NK-92 (cell line): ENCODE measurements around the gene KRTAP10-9.
"Not testable (repeated sequence)": the region's sequence is repeated elsewhere in the genome, so short reads cannot be mapped to it uniquely, and the experiment has no call there.

Experiments
- DNase-seq: peaks from one replicate; lab custom pipeline; 2025; ENCODE audit not compliant: unreplicated experiment; lab: John Stamatoyannopoulos, UW

KRTAP10-9 gene

GRCh38 chr21:44658913-44659595 is 32.2 kb downstream of the KRTAP10-9 start:
- DNase-seq = no peak

- not testable (repeated sequence) for DNase-seq
Measured at GRCh38 chr21:44661567-44661966, 34.7 kb downstream of the KRTAP10-9 start.

- no peak for DNase-seq
Measured at GRCh38 chr21:44664691-44665090, 37.8 kb downstream of the KRTAP10-9 start.

DNA sequence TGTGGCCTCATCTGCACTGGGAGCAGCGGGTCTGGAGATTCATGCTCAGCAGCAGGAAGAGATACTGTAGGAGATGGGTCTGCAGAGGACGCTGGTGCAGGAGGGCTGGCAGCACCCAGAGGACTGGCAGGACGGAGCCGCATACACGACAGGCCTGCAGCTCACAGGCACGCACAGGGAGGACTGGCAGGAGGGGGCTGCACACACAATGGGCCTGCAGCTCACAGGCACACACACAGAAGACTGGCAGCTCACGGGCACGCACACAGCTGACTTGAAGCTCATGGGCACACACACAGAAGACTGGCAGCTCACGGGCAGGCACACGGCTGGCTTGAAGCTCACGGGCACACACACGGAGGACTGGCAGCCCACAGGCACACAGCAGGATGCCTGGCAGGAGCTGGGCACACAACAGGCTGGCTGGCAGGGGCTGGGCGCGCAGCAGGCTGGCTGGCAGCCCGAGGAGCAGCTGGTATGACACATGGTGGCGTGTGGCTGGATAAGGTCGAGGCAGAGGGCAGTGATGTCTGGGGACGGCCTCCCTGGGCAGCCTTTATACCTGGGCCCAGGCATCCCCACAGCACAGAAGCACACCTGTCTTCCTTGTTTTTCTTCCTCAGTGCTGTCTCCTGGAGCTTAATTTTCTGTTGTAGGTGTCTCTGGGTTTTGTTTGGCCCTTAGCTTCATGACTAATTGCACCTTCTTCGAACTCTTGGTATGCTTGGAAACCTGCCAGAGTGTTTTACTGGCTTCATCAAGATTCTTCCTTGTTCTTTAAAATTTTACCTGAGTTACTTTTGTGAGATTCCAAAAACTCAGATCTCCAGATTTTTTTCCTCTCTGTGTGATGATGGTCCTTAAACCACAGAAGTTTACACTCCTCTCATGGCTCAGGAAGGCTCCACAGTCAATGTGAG is 39.8 kb downstream of the KRTAP10-9 start, which contains the start of gene KRTAP12-2:
TSS of gene KRTAP12-2 (minus strand) at position 527 of the 920 bp plus-strand sequence. CDS start at position 486, 41 bp downstream.
- DNase-seq = no peak

DNA sequence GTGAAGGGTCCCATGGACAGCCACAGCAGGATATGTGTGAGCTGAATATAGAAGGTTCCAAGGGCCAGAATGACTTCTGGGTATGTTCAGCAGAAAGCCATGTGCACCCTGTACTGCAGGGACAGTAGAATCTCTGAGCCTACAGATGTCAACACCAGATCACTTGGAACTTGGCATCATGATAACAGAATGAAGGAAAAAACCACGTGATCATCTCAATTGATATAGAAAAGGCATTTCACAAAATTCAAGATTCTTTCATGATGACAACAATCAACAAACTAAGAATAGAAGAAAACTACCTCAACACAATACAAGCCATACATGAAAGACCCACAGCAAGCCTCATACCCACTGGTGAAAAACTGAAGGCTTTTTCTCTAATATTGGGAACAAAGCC is 40.7 kb downstream of the KRTAP10-9 start:
- DNase-seq = no peak

- no peak for DNase-seq
Measured at GRCh38 chr21:44670642-44671432, 43.9 kb downstream of the KRTAP10-9 start.

- DNase-seq = no peak
Measured at GRCh38 chr21:44671911-44672310, 45.0 kb downstream of the KRTAP10-9 start.

GRCh38 chr21:44677881-44678280 is 51.0 kb downstream of the KRTAP10-9 start:
- DNase-seq = no peak
